Airway epithelial cell (primary cell): ENCODE data around the gene ODAD2. TPM values are rescaled to one million over a fixed set of nuclear protein-coding genes. Genes with fewer than 3 reads are reported as not detected.

Source experiments
- total RNA-seq: library from RNA; depleted of rRNA; stranded (reverse); fragments of >200 nt; gene quantifications from 2 replicates; pipeline ENCODE4 v1.2.3, GENCODE V29; 2015

Gene ODAD2, protein sequence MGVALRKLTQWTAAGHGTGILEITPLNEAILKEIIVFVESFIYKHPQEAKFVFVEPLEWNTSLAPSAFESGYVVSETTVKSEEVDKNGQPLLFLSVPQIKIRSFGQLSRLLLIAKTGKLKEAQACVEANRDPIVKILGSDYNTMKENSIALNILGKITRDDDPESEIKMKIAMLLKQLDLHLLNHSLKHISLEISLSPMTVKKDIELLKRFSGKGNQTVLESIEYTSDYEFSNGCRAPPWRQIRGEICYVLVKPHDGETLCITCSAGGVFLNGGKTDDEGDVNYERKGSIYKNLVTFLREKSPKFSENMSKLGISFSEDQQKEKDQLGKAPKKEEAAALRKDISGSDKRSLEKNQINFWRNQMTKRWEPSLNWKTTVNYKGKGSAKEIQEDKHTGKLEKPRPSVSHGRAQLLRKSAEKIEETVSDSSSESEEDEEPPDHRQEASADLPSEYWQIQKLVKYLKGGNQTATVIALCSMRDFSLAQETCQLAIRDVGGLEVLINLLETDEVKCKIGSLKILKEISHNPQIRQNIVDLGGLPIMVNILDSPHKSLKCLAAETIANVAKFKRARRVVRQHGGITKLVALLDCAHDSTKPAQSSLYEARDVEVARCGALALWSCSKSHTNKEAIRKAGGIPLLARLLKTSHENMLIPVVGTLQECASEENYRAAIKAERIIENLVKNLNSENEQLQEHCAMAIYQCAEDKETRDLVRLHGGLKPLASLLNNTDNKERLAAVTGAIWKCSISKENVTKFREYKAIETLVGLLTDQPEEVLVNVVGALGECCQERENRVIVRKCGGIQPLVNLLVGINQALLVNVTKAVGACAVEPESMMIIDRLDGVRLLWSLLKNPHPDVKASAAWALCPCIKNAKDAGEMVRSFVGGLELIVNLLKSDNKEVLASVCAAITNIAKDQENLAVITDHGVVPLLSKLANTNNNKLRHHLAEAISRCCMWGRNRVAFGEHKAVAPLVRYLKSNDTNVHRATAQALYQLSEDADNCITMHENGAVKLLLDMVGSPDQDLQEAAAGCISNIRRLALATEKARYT
- not detected in 2 replicates for total RNA-seq

DNA sequence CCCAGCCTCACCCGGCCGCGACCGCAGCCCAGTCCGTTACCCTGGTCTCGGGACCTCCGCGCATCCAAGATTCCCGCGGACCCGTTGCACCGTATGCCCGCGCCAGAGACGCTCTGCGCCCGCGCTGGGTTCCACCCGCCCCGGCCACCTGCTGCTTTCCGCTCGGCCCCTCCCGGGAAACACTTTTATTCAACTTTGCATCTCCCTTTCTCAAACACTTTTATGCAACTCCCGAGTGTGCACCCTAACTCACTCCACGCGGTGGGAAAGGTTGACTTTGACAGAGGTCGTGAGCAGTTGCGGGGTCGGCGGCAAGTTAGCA, at the start of gene ODAD2:
TSS of gene ODAD2 (minus strand) at position 126 of the 322 bp plus-strand sequence. CDS start 3,937 bp downstream, outside the sequence.

